GM23338 (cell line): ENCODE results near the gene DCP1B.

Experiments
- CREB1 ChIP-seq: fragments of 250-450 bp; sonication (Bioruptor Pico); IDR thresholded peaks from 2 replicates; pipeline ENCODE4 v1.5.0; 2020; ENCODE audit warnings: low read depth, mild to moderate bottlenecking, moderate library complexity
- EZH2 ChIP-seq: fragments of 200-600 bp; sonication (generic); IDR thresholded peaks from one replicate; pipeline ENCODE4 v1.8.0; 2017; ENCODE audit warnings: antibody characterized with exemption, mild to moderate bottlenecking, low read depth; ENCODE audit not compliant: unreplicated experiment
- EZH2phosphoT487 ChIP-seq: fragments of 200-600 bp; sonication (generic); IDR thresholded peaks from one replicate; pipeline ENCODE4 v1.8.1; 2018; ENCODE audit warnings: antibody characterized with exemption; ENCODE audit not compliant: unreplicated experiment
- JUNB ChIP-seq: IDR thresholded peaks from one replicate; pipeline ENCODE4 v1.6.1; 2016; ENCODE audit warnings: antibody characterized with exemption; ENCODE audit not compliant: unreplicated experiment
- NANOG ChIP-seq: IDR thresholded peaks from 2 replicates; pipeline ENCODE4 v1.6.1; 2016; ENCODE audit warnings: antibody characterized with exemption, borderline replicate concordance
- POLR2AphosphoS5 ChIP-seq: IDR thresholded peaks from 2 replicates; pipeline ENCODE4 v1.6.1; 2016; ENCODE audit warnings: antibody characterized with exemption, low read depth
- STAT1 ChIP-seq: IDR thresholded peaks from one replicate; pipeline ENCODE4 v1.6.1; 2016; ENCODE audit warnings: antibody characterized with exemption; ENCODE audit not compliant: unreplicated experiment
- TF ChIP-seq, protein P1 (sequence below): IDR thresholded peaks from one replicate; pipeline ENCODE4 v1.6.1; 2018; ENCODE audit warnings: antibody characterized with exemption; ENCODE audit not compliant: unreplicated experiment
- TF ChIP-seq, protein P2 (sequence below), 2 experiments: fragments of 200-600 bp in 1 of 2; sonication (generic) in 1 of 2; conservative IDR thresholded peaks; 2 replicates each; pipeline versions ENCODE4 v1.5.1 to v1.6.1; 2016 to 2017; ENCODE audit warnings: antibody characterized with exemption in 2 of 2, low read depth in 2 of 2, mild to moderate bottlenecking in 2 of 2, moderate library complexity in 1 of 2

- TF ChIP-seq, protein P1, sequence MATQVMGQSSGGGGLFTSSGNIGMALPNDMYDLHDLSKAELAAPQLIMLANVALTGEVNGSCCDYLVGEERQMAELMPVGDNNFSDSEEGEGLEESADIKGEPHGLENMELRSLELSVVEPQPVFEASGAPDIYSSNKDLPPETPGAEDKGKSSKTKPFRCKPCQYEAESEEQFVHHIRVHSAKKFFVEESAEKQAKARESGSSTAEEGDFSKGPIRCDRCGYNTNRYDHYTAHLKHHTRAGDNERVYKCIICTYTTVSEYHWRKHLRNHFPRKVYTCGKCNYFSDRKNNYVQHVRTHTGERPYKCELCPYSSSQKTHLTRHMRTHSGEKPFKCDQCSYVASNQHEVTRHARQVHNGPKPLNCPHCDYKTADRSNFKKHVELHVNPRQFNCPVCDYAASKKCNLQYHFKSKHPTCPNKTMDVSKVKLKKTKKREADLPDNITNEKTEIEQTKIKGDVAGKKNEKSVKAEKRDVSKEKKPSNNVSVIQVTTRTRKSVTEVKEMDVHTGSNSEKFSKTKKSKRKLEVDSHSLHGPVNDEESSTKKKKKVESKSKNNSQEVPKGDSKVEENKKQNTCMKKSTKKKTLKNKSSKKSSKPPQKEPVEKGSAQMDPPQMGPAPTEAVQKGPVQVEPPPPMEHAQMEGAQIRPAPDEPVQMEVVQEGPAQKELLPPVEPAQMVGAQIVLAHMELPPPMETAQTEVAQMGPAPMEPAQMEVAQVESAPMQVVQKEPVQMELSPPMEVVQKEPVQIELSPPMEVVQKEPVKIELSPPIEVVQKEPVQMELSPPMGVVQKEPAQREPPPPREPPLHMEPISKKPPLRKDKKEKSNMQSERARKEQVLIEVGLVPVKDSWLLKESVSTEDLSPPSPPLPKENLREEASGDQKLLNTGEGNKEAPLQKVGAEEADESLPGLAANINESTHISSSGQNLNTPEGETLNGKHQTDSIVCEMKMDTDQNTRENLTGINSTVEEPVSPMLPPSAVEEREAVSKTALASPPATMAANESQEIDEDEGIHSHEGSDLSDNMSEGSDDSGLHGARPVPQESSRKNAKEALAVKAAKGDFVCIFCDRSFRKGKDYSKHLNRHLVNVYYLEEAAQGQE: no peak
- TF ChIP-seq, protein P2, sequence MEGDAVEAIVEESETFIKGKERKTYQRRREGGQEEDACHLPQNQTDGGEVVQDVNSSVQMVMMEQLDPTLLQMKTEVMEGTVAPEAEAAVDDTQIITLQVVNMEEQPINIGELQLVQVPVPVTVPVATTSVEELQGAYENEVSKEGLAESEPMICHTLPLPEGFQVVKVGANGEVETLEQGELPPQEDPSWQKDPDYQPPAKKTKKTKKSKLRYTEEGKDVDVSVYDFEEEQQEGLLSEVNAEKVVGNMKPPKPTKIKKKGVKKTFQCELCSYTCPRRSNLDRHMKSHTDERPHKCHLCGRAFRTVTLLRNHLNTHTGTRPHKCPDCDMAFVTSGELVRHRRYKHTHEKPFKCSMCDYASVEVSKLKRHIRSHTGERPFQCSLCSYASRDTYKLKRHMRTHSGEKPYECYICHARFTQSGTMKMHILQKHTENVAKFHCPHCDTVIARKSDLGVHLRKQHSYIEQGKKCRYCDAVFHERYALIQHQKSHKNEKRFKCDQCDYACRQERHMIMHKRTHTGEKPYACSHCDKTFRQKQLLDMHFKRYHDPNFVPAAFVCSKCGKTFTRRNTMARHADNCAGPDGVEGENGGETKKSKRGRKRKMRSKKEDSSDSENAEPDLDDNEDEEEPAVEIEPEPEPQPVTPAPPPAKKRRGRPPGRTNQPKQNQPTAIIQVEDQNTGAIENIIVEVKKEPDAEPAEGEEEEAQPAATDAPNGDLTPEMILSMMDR (conservative IDR thresholded peaks at IDR 0.05; ENCODE audit: low read depth in 2 of 2): no peak
- no peak for TF ChIP-seq JUNB
- no peak for TF ChIP-seq EZH2
- no peak for TF ChIP-seq POLR2AphosphoS5
- no peak for TF ChIP-seq NANOG
- no peak for TF ChIP-seq EZH2phosphoT487
- no peak for TF ChIP-seq STAT1
- TF ChIP-seq CREB1 (CRISPR knock-in tag): no peak
Measured at GRCh38 chr12:1956716-1957115, 47.5 kb downstream of the DCP1B start.
